ENCODE measurements around the gene THEM5.

Gene THEM5

GRCh38 chr1:151800830-151801229 is 52.7 kb downstream of the THEM5 start:
- DNase-seq (ENCODE audit: low read depth in 2 of 2) = no peak

DNA sequence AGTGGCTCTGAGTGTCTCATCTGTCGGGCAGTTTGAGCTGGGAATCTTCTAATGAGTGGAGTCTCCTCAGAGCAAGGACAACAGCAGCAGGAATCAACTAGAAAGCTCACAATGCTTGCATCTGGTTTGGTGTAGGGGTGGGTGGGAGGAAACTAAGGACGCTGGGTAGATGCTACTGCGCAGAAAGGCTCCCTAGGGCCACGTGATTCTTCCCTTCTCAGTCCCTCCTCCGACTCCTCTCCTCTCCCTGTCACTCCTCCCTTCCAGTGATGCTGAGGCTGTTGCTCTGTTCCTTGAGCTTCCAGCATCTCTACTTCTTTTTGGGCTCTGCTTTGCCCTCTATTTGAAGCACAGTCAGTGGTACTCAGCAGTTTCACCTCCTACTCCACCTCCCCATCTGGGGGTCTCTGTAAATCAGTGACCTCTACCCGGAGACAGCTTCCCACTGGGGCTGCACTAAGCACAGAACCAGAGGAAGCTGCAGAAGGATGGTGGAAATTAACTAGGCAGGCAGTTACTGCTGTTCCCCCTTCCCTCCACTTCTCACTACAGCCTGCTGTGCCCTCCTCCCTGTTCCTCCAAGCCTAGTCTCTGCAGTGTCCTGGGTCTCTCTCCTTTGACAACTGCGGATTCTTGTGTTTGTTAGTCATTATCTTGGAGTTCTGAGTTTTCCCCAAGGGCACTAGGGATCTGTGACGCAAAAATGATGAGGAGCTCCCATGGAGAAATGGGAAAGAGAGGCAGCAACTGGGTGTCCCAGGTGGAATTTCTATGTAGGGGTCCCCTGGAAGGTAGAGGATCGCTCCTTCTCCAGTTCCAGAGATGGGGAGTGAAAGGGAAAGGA is 54.1 kb downstream of the THEM5 start:
- no peak for DNase-seq (ENCODE audit: low read depth in 2 of 2)

- DNase-seq (ENCODE audit: low read depth in 2 of 2) = no peak
Observed at GRCh38 chr1:151798571-151798970, 54.9 kb downstream of the THEM5 start.

All from stimulated activated CD8-positive, alpha-beta memory T cell treated with anti-CD3 and anti-CD28 coated beads, Interleukin-2, amount 100 ng/mL, for 48 hours (primary cell).